HG02870 (cell line): Measurements from ENCODE around the gene PFDN1.

Experiments
- ATAC-seq: cut with Tn5 transposase; IDR thresholded peaks from one replicate; pipeline ENCODE4 v1.9.1; 2021; ENCODE audit warnings: mild to moderate bottlenecking, moderate library complexity; ENCODE audit not compliant: unreplicated experiment

The PFDN1 gene

GRCh38 chr5:140240987-140241706 is 61.8 kb downstream of the PFDN1 start:
- ATAC-seq, result no peak

DNA sequence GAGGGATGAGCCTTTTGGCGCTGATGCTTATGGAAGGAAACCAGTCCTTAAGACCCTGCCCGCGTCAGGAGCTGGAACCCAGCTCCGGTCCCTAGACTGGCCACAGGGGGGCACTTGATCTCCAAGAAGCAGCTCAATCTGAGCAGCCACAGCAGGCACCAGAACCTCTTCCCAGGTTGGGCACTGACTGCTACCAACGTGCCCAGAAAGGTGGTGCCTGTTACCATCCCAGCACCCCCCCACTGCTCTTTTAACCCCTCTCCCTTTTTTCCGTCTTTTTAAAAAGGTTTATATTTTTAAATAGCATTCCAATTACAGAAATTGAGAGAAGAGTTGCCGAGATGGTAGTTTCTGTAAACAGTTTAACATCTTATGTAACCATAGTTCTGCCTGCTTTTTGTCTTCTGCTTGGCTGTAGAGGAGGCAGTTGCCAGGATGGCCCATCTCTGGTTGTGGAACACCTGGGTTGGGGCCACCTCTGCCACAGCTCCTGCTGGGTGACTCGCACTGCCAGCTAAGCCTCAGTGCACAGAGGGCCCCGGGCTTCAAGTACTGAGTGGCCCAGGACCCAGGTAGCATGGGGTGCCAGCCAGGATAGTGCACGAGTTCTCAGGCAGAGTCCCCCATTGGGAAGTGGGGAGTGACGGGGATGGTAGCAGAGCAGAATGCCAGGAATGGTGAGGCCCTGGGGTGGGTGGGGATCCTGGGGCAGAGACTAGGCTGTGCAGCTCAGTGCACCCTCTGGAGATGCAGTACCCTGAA is 62.8 kb downstream of the PFDN1 start:
- no peak for ATAC-seq

- ATAC-seq, result no peak
These were observed 63.4 kb downstream of the PFDN1 start for GRCh38 chr5:140239461-140239860.

DNA sequence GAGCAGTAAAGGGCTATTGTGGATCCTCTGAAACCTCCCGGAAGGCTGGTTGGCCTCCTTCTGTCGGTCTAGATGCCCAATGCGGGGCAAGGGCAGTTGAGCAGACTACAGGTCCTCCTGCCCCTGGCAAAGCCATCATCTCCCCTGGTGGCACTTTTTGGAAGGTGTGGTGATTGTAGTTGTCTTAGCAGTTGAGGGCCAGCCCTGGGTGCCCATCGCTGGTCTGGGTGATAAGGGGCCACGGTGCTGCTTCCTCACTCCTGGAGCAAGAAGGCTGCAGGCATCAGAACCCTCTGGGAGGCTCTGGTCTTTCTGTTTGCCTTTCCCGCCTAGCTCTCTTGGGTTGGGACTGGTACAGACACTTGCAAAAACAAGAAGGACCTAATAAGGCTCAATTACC is 64.1 kb downstream of the PFDN1 start:
- no peak for ATAC-seq

DNA sequence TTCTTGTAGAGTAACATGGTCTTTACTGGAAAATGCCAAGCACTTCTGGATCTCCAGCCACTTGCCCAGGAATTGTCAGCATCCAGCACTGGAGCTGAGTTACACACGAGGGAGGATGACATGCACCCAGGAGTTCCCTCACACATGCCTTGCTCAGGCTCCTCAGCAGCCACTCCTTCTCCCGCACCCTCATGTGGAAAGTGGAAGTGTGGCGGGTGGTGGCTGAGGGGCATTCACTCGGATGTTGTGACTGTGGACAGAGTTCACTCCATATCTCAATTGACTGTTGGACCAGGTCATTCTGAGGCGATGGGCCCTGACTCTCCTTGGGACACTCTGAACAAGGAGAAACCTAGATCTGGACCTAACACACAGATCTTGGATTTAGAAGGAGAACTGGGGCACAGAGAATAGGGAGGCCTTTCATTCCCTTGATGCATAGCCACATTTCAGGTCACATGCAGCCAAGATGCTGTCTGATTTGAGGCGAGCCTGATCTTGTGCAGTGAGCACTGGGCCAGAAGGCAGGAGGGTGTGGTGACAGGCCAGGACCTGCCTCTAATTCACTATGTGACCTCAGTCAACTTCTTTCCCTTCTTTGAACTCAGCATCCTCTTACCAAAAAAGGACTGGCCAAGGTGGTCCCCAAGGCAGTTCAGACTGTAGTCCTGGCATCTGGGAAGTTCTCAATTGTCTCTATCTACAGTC is 65.9 kb downstream of the PFDN1 start:
- ATAC-seq, result no peak

DNA sequence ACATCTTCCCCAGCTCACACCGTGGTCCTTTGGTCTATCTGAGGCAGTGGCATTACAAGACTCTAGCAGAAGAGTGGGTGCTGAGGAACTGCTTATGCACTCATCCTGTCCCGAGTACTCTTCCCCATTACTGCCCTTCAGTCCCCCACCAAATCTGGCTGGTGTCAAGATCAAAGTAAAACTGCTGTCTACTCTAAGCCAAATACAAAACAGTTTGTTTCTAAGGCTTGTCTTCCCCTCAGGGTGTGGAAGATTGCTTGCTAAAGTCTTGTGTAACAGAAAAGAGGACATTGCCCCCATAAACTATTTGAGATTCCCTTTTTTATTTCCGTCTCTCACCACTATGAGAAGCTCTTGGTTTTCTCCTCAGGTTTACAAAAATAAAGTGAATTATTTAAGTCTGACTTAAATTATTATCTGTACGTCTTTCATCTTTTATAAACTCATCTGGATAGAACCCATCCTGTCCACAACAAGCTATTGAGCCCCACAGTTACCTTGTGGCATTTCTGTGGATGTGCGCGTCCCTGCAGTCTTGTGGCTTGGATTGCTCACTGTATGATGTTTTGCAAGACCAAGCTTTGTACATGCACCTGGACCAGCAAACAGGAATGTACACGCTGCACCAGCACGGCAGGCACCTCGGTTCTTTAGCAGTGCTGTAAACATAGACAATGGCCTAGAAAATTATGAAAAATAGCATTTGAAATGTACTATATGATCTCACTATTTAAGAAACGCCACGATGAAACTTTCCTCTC is 66.9 kb downstream of the PFDN1 start:
- no peak for ATAC-seq

DNA sequence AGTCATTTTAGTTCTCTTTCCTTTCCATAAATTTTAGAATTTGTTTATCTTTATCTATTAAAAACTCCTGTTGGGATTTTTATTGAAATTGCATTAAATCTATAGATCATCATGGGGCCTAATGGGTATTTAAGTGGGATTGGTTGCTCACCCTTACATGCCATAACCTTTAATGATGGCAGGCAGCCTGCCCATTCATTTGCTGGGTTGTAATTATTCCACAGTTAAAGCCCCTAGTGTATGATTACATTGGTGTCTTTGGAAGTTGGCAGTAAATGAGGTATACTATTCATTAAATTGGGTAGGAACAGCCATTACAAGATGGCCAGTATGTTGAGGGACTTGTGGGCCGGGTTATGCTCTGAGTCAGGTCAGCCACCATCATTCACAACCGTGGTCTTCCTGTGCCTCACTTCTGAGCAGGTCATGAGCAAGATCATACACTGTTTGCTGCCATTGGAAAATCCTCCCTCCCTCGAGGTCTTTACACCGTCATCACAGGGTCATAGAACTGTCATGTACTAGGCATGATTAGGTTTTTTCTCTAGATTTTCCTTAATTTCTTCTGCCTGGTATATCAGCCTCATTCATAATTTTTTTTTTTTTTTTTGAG is 68.4 kb downstream of the PFDN1 start:
- no peak for ATAC-seq

DNA sequence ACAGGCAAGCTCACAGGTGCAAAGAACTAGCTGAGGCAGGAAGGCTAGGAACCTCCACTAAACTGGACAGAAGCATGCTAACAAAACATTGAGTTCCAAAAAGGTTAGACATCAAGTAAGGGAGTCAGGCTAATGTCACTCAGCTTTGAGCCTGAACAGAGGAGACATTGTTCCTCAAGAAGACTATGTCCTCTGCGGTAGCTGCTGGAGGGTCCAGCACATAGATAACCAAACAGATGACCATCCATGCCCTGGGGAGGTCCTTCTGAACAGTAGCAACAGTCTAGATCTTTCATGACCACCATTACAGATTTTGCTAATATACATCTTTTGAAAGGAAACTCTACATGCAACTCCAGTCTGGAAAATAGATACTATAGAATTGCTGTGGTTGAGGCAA is 70.2 kb downstream of the PFDN1 start:
- no peak for ATAC-seq

DNA sequence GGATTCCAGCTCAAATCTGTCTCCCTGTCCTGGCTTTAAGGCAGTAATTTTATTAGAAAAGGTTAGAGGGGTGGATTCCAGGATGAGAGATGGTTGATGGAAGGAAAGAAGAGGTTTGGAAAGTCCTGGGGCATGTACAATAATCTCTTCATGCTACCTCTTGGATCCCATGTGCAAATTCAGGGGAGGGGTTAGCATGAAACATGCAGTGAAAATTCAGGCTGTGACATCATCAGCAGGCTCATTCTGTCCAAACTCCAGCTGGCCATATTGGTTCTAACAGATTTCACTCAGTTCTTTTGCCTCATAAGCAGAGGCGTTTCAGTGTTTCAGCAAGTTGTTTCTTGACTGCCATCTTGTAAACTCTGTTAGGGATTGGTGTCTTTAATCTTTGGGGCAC is 72.5 kb downstream of the PFDN1 start:
- ATAC-seq, result no peak

GRCh38 chr5:140228364-140228837 is 74.5 kb downstream of the PFDN1 start:
- ATAC-seq, result no peak

DNA sequence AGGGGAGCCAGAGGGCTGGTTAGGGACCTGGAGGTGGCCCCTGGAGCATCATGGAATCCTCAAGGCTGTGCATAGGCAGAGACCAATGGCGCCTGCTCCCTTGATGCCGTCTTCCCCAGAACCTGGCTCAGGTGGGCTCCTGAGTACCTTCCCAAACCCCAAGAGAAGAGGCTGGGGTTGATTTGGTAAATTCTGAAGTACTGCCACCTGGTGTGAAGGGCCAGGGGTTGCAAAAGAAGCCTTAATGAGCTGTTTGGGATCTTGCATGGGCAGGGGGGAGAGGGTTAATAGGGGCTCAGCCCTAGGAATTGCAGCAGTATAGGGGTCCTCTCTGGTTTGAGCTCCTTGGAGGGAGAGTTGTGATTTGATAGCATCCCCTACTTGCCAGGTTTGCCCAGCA is 75.9 kb downstream of the PFDN1 start:
- ATAC-seq, result no peak

- ATAC-seq, result no peak
These were observed 77.5 kb downstream of the PFDN1 start for GRCh38 chr5:140225396-140225795.

DNA sequence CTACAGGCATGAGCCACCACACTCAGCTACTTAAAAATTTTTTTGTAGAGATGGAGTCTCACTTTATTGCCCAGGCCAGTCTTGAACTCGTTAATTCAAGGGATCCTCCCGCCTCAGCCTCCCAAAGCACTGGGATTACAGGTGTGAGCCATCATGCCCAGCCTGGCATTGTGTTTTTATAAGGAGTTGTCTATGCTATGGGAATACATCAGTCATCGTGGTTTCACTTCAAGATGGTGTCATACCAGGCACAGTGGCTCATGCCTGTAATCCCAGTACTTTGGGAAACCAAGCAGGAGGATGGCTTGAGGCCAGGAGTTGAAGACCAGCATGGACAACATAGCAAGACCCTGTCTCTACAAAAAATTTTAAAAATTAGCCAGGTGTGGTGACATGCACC is 78.2 kb downstream of the PFDN1 start:
- no peak for ATAC-seq

DNA sequence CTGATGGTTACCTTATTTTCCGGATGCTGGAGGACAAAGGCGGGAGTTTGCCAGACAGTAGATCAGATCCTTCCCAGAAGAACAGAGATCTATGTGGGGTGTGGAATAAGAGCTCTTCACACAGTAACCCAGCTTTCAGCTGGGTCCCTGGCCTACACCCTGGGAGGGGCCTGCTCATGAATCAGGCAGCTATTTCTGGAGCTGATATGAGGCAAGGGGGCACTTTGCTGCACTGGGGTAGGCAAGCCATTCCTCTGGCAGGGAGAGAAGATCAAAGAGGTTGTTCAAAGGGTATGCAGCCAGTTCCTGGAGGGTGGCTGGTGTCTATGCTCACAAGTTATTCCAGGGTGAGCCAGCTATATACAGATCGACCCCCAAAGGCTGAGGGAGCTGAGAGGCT is 79.3 kb downstream of the PFDN1 start:
- no peak for ATAC-seq

DNA sequence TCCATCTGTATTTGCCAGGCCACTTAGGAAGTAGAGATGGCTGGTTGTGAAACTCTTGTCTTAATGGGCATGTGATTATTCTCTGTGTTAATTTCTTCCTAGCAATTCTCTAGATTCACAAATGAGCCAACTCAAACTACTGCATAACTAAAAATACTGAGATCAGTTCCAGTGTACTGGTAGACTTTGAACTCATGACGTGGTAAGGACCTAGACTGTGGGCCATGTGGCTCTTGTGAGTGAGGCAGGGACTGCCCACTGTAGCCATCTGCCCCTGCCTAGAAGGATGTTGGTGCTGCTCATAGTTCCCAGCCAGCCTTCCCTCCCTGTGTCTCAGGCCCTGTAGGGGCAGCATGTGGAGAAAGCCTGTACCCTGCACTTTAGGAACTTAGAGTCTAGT is 80.5 kb downstream of the PFDN1 start:
- no peak for ATAC-seq

GRCh38 chr5:140221697-140222223 is 81.1 kb downstream of the PFDN1 start:
- ATAC-seq, result no peak

- no peak for ATAC-seq
These were observed 82.2 kb downstream of the PFDN1 start for GRCh38 chr5:140220698-140221064.

GRCh38 chr5:140220032-140220697 is 82.7 kb downstream of the PFDN1 start:
- peak; percentile 66 for ATAC-seq

- ATAC-seq, result no peak
These were observed 83.6 kb downstream of the PFDN1 start for GRCh38 chr5:140219068-140219991.
